RWPE2 (cell line): ENCODE results near the gene ALMS1.

Experiments used
- ATAC-seq: fragments of 200-7000 bp; cut with Tn5 transposase; 3 replicates; pipeline ENCODE4 v1.9.1; 2021; ENCODE audit warnings: low read depth
- DNase-seq: peaks from one replicate; pipeline ENCODE4 v3.0.0-alpha.2; 2020; ENCODE audit warnings: low spot score
- H3K27ac ChIP-seq: fragments of 450-650 bp; 2 replicates; pipeline ENCODE4 v1.5.1; 2017; ENCODE audit warnings: mild to moderate bottlenecking; ENCODE audit not compliant: poor library complexity, severe bottlenecking
- H3K27me3 ChIP-seq: fragments of 250-450 bp; sonication (Bioruptor Pico); 2 replicates; pipeline ENCODE4 v1.5.1; 2021; ENCODE audit warnings: mild to moderate bottlenecking, moderate library complexity; ENCODE audit not compliant: insufficient read depth, poor library complexity, severe bottlenecking
- H3K36me3 ChIP-seq: fragments of 250-450 bp; sonication (Bioruptor Pico); 2 replicates; pipeline ENCODE4 v1.5.1; 2020; ENCODE audit warnings: low read depth, mild to moderate bottlenecking, moderate library complexity
- H3K4me1 ChIP-seq: fragments of 250-450 bp; sonication (Bioruptor Pico); 2 replicates; pipeline ENCODE4 v1.5.1; 2021; ENCODE audit warnings: mild to moderate bottlenecking, moderate library complexity; ENCODE audit not compliant: insufficient read depth, poor library complexity, severe bottlenecking
- H3K4me3 ChIP-seq: fragments of 250-450 bp; sonication (Bioruptor Pico); 2 replicates; pipeline ENCODE4 v1.5.1; 2021; ENCODE audit warnings: mild to moderate bottlenecking, moderate library complexity; ENCODE audit not compliant: severe bottlenecking
- H3K9me3 ChIP-seq: fragments of 250-450 bp; sonication (Bioruptor Pico); 2 replicates; pipeline ENCODE4 v1.5.1; 2021; ENCODE audit warnings: mild to moderate bottlenecking, moderate library complexity; ENCODE audit not compliant: severe bottlenecking
- CTCF ChIP-seq: fragments of 450-650 bp; IDR thresholded peaks from one replicate; pipeline ENCODE4 v1.5.1; 2017; ENCODE audit warnings: mild to moderate bottlenecking, moderate library complexity; ENCODE audit not compliant: poor library complexity, severe bottlenecking

ALMS1 gene

GRCh38 chr2:73370348-73370747 is 15.3 kb upstream of the ALMS1 start:
- ATAC-seq = no peak
- TF ChIP-seq CTCF = no peak
- H3K4me1 ChIP-seq = no peaks in the 10 kb centered on the region
- no peaks in the 10 kb centered on the region for H3K9me3 ChIP-seq
- no peaks in the 10 kb centered on the region for H3K36me3 ChIP-seq
- H3K27me3 ChIP-seq = peaks cover 5% of the 10 kb centered on the region
- H3K4me3 ChIP-seq = no peak overlapping the region
- H3K27ac ChIP-seq = no peak overlapping the region
- no peak for DNase-seq

DNA sequence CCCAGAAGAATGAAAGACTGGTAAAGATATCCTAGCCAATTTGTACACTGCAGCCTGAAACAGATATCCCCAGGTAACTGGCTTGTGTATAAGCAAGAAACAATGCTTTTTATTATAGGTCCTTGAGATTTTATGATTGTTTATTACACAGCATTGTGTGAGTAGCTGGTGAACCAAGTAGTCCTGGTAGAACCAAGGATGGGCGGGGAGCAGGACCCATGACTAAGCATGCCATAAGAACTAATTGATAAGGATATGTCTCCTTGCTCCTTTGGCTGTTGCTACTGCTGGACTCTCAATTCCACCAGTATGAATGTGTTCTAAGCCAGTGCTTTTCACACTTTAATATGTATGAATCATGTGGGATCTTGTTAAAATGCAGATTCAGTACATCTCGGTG is 12.3 kb upstream of the ALMS1 start:
- Histone ChIP-seq H3K36me3 (no peaks in the 10 kb centered on the region), H3K9me3 (no peaks in the 10 kb centered on the region), H3K27ac (no peak overlapping the region), H3K27me3 (peaks cover 8% of the 10 kb centered on the region), H3K4me3 (no peak overlapping the region), H3K4me1 (no peaks in the 10 kb centered on the region)
- ATAC-seq (no peak), DNase-seq (no peak)
- TF ChIP-seq CTCF = no peak

GRCh38 chr2:73374269-73374668 is 11.4 kb upstream of the ALMS1 start:
- Histone ChIP-seq H3K27me3 (peaks cover 8% of the 10 kb centered on the region), H3K4me1 (no peaks in the 10 kb centered on the region), H3K36me3 (no peaks in the 10 kb centered on the region), H3K27ac (no peak overlapping the region), H3K9me3 (no peaks in the 10 kb centered on the region), H3K4me3 (no peak overlapping the region)
- TF ChIP-seq CTCF = no peak
- DNase-seq (no peak), ATAC-seq (no peak)

GRCh38 chr2:73376681-73377080 is 9.0 kb upstream of the ALMS1 start:
- no peaks in the 10 kb centered on the region for H3K9me3 ChIP-seq
- TF ChIP-seq CTCF = no peak
- no peak overlapping the region for H3K4me3 ChIP-seq
- H3K27me3 ChIP-seq = peaks cover 8% of the 10 kb centered on the region
- no peak overlapping the region for H3K27ac ChIP-seq
- no peaks in the 10 kb centered on the region for H3K36me3 ChIP-seq
- no peak for ATAC-seq
- no peak for DNase-seq
- no peaks in the 10 kb centered on the region for H3K4me1 ChIP-seq

DNA sequence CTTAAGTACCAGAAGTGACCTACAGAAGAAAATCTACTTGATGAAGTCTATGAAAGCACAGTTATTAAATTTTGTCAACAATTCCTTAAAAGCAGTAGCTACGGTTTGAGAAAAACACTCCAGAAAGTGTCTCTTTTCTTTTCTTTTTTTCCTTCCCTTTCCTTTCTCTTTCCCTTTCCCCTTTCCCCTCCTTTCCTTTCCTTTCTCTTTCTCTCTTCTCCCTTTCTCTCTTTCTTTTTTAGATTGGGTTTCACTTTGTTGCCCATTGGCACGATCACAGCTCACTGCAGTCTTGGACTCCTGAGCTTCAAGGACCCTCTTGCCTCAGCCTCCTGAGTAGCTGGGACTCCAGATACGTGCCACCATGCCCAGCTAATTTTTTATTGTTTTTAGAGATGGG is 2.6 kb upstream of the ALMS1 start:
- DNase-seq (no peak), ATAC-seq (no peak)
- H3K9me3 ChIP-seq = no peaks in the 10 kb centered on the region
- no peak overlapping the region for H3K4me3 ChIP-seq
- H3K36me3 ChIP-seq = no peaks in the 10 kb centered on the region
- TF ChIP-seq CTCF = no peak
- peaks cover 11% of the 10 kb centered on the region for H3K4me1 ChIP-seq
- no peak overlapping the region for H3K27ac ChIP-seq
- H3K27me3 ChIP-seq = no peaks in the 10 kb centered on the region
